ENCODE data around the gene DENND6B.

Gene DENND6B

DNA sequence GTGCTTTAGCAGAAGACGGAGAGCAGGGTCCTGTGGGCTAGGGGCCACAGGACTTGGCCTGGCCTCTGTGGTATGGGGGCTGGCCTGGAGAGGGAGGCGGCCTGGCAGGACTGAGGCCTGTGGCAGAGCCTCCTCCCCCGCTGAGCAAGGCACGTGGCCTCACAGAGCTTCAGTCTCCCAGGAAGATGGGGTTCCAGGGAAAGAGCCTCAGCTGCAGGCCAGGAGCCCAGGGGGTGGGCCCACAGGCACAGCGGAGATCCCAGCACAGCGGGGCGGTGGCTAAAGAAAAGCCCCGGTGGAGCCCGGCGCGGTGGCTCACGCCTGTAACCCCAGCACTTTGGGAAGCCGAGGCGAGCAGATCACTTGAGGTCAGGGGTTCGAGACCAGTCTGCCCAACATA lies 67.5 kb downstream of the DENND6B start:
- DNase-seq (ENCODE audit: low read depth in 4 of 4, low spot score in 1 of 4) = no peak

Measured in stimulated activated CD4-positive, alpha-beta T cell treated with anti-CD3 and anti-CD28 coated beads, Interleukin-1b, Interleukin-23, amount 100 ng/mL, for 24 hours (primary cell).